ENCODE measurements around the gene HIP1. TPM values are rescaled to one million over a fixed set of nuclear protein-coding genes. Genes with fewer than 3 reads are reported as not detected.
"Not testable (repeated sequence)": the region's sequence is repeated elsewhere in the genome, so short reads cannot be mapped to it uniquely, and the experiment has no call there.

HIP1 gene
- total RNA-seq, 2 experiments from 2014 or later: 5.2 to 5.6 TPM

DNA sequence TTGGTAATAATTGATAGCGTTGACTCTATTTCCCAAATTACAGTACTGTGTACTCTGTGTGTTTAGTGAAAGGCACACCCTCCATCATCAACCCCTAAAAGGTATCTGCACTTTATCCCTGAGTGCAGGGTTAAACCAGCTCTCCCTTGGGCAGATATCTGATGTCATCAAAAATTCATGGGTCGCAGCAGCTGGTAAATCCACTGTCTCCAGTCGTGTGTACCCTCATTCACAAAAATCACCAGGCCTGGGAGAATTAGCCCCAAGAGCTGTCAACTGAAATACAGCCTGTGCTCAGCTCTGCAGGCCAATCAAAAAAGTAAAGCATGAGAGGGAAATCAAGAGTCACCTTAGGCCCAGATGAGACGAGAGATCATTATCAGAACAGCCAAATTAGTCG is 103.7 kb downstream of the HIP1 start:
- ChIA-PET POLR2A (no interaction called here), CTCF (interaction anchor here (0.6 kb wide), 1 partner anchor 201 kb away, joined by 3 read pairs; no protein-coding TSS in a partner anchor)
- no peak for ATAC-seq
- H3K4me1 Mint-ChIP-seq (ENCODE audit: low read depth): peaks cover 4% of the 10 kb centered on the region
- H3K9me3 Mint-ChIP-seq: no peaks in the 10 kb centered on the region
- TF ChIP-seq, protein P1, sequence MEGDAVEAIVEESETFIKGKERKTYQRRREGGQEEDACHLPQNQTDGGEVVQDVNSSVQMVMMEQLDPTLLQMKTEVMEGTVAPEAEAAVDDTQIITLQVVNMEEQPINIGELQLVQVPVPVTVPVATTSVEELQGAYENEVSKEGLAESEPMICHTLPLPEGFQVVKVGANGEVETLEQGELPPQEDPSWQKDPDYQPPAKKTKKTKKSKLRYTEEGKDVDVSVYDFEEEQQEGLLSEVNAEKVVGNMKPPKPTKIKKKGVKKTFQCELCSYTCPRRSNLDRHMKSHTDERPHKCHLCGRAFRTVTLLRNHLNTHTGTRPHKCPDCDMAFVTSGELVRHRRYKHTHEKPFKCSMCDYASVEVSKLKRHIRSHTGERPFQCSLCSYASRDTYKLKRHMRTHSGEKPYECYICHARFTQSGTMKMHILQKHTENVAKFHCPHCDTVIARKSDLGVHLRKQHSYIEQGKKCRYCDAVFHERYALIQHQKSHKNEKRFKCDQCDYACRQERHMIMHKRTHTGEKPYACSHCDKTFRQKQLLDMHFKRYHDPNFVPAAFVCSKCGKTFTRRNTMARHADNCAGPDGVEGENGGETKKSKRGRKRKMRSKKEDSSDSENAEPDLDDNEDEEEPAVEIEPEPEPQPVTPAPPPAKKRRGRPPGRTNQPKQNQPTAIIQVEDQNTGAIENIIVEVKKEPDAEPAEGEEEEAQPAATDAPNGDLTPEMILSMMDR (IDR thresholded peaks at IDR 0.05): no peak
- intact Hi-C loops (cut with micrococcal nuclease): no loop called here
- H3K36me3 Mint-ChIP-seq (ENCODE audit: low read depth): no peaks in the 10 kb centered on the region
- H3K27me3 Mint-ChIP-seq: peaks cover 5% of the 10 kb centered on the region
- DNase-seq: no peak
- no peak overlapping the region for H3K27ac Mint-ChIP-seq
- no peak overlapping the region for H3K4me3 Mint-ChIP-seq

DNA sequence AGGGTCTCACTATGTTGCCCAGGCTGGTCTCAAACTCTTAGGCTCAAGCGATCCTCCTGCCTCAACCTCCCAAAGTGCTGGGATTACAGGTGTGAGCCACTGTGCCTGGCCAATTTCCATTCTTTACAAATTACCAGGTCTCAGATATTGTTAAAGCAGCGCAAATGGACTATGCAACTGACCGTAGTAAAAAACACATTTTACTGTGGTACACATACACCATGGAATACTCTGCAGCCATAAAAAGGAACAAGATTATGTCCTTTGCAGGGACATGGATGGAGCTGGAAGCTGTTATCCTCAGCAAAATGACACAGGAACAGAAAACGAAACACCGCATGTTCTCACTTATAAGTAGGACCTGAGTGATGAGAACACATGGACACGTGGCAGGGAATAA is 106.2 kb downstream of the HIP1 start:
- ATAC-seq; H3K27ac Mint-ChIP-seq; H3K36me3 Mint-ChIP-seq (ENCODE audit: low read depth); DNase-seq; intact Hi-C loops (cut with micrococcal nuclease); H3K9me3 Mint-ChIP-seq; POLR2A ChIA-PET; CTCF ChIA-PET; H3K4me3 Mint-ChIP-seq; H3K4me1 Mint-ChIP-seq (ENCODE audit: low read depth); H3K27me3 Mint-ChIP-seq: not testable (repeated sequence)

DNA sequence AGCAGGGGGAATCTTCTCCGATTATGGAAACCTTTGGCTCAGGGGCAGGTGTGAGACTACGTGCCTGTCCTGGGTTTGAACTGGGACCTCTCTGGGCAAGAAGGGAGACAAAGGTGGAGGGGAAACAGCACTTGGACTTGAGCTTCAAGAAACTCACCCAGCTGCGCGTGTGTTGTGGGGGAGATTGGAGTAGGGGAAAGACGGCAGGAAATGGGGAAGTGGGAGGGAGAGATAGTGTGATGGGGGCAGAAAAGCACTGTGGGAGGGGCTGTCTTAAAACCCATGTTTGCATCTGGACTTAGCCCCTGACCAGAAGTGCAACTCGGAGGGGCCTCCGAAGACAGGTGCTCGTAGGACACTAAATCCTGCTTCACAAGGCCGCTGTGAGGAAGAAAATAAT is 107.0 kb downstream of the HIP1 start:
- H3K27ac Mint-ChIP-seq: no peak overlapping the region
- H3K4me3 Mint-ChIP-seq: no peak overlapping the region
- POLR2A ChIA-PET: no interaction called here
- peaks cover 4% of the 10 kb centered on the region for H3K9me3 Mint-ChIP-seq
- CTCF ChIA-PET: no interaction called here
- ATAC-seq (no peak), DNase-seq (no peak)
- peaks cover 3% of the 10 kb centered on the region for H3K4me1 Mint-ChIP-seq (ENCODE audit: low read depth)
- no peaks in the 10 kb centered on the region for H3K27me3 Mint-ChIP-seq
- H3K36me3 Mint-ChIP-seq (ENCODE audit: low read depth): peaks cover 4% of the 10 kb centered on the region
- TF ChIP-seq, protein P1 (IDR thresholded peaks at IDR 0.05): no peak
- intact Hi-C loops (cut with micrococcal nuclease): no loop called here

DNA sequence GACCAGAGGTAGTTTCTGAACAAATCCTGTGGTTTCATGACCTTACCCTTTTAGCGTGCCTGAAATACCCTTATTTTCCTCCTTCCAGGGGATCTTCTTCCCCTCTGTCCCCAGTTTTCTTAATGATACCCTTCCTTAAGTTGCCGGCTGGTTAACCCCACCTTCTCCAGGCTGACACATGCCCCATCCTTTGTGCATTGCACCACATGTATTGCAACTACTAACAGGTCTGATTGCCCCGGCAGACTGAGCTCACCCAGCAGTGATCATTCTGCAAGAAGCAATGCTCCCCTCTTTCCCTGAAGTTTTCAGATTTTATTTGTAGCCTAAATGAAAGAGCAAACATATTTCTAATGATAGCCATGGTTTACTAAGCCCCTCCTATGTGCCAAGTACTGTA is 108.2 kb downstream of the HIP1 start:
- ATAC-seq (no peak), DNase-seq (no peak)
- ChIA-PET CTCF (interaction anchor here (1.3 kb wide), 1 partner anchor 12 kb away, joined by 3 read pairs; no protein-coding TSS in a partner anchor), POLR2A (no interaction called here)
- Mint-ChIP-seq H3K36me3 (ENCODE audit: low read depth) (peaks cover 4% of the 10 kb centered on the region), H3K9me3 (peaks cover 8% of the 10 kb centered on the region), H3K27me3 (no peaks in the 10 kb centered on the region), H3K27ac (no peak overlapping the region), H3K4me1 (ENCODE audit: low read depth) (peaks cover 3% of the 10 kb centered on the region), H3K4me3 (no peak overlapping the region)
- TF ChIP-seq, protein P1 (IDR thresholded peaks at IDR 0.05): no peak
- intact Hi-C loops (cut with micrococcal nuclease): no loop called here

DNA sequence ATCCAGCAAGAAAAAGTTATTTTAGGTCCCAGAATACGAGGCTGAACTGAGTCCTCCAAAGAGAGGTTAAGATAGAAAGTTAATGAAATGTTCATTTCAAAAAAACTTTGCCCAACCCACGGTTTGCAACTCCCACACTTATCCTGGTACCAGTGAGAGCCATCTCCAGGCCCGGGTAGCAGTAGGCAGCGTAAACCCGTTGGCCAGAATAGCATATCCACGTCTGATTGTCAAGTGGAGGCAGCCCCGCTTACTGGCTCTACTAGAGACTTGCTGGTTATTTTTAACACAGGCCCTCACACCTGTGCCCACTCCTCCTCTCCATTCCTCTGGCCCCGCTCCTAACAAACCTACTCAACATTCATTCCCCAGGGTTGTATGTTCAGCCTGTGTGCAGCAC is 109.7 kb downstream of the HIP1 start:
- POLR2A ChIA-PET: no interaction called here
- Mint-ChIP-seq H3K36me3 (ENCODE audit: low read depth) (peaks cover 4% of the 10 kb centered on the region), H3K9me3 (peaks cover 8% of the 10 kb centered on the region), H3K27me3 (no peaks in the 10 kb centered on the region), H3K27ac (no peak overlapping the region), H3K4me3 (no peak overlapping the region), H3K4me1 (ENCODE audit: low read depth) (peaks cover 3% of the 10 kb centered on the region)
- ATAC-seq (no peak), DNase-seq (no peak)
- CTCF ChIA-PET: no interaction called here
- TF ChIP-seq, protein P1 (IDR thresholded peaks at IDR 0.05): no peak
- intact Hi-C loops (cut with micrococcal nuclease): no loop called here

DNA sequence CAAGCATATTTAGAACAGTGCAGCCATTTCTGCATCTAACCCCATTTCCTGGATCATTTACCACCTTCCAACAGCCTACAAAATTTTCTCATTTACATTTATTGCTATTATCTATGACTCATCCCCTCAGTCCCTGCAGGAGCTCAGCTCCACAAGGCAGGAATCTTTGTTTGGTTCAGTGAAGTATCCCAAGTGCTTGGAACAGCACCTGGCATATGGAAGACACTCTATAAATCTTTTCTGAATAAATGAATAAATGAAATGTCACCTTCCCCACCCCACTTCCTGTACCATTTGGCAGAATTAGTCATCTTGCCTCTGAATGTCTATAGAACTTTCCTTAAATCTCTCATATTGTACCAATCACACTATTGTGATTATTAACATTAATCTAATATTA is 110.7 kb downstream of the HIP1 start:
- TF ChIP-seq, protein P1 (IDR thresholded peaks at IDR 0.05): no peak
- peaks cover 3% of the 10 kb centered on the region for H3K4me1 Mint-ChIP-seq (ENCODE audit: low read depth)
- ChIA-PET POLR2A (no interaction called here), CTCF (no interaction called here)
- intact Hi-C loops (cut with micrococcal nuclease): no loop called here
- H3K27me3 Mint-ChIP-seq: no peaks in the 10 kb centered on the region
- peaks cover 8% of the 10 kb centered on the region for H3K9me3 Mint-ChIP-seq
- peaks cover 4% of the 10 kb centered on the region for H3K36me3 Mint-ChIP-seq (ENCODE audit: low read depth)
- no peak overlapping the region for H3K4me3 Mint-ChIP-seq
- no peak overlapping the region for H3K27ac Mint-ChIP-seq
- ATAC-seq: no peak
- no peak for DNase-seq

Measured in activated CD8-positive, alpha-beta T cell treated with anti-CD3 and anti-CD28 coated beads for 36 hours (primary cell).